Neural cell (in vitro differentiated cells): ENCODE data around the gene IL19.

Experiments
- EZH2 ChIP-seq: fragments of 200-600, 300-800 bp; shearing (Covaris generic), sonication (generic); IDR thresholded peaks from 2 replicates; pipeline ENCODE4 v1.6.1; 2014; ENCODE audit warnings: antibody characterized with exemption, low read length, borderline replicate concordance, mild to moderate bottlenecking; ENCODE audit not compliant: insufficient read depth, poor library complexity, severe bottlenecking
- POLR2AphosphoS5 ChIP-seq: IDR thresholded peaks from 2 replicates; pipeline ENCODE4 v1.6.1; 2012
- SMC3 ChIP-seq: fragments of 450-650 bp; conservative IDR thresholded peaks from 2 replicates; pipeline ENCODE4 v1.6.1; 2014; ENCODE audit warnings: antibody characterized with exemption, mild to moderate bottlenecking, moderate library complexity; ENCODE audit not compliant: poor library complexity
- TAF1 ChIP-seq: IDR thresholded peaks from 2 replicates; pipeline ENCODE4 v1.6.1; 2012; ENCODE audit warnings: low read depth
- TF ChIP-seq, protein P1 (sequence below): fragments of 450-650 bp; IDR thresholded peaks from 2 replicates; pipeline ENCODE4 v1.5.1; 2014; ENCODE audit warnings: antibody characterized with exemption, mild to moderate bottlenecking, moderate library complexity; ENCODE audit not compliant: poor library complexity, severe bottlenecking
- TF ChIP-seq, protein P2 (sequence below): IDR thresholded peaks from 2 replicates; pipeline ENCODE4 v1.6.1; 2012; ENCODE audit warnings: borderline replicate concordance

DNA sequence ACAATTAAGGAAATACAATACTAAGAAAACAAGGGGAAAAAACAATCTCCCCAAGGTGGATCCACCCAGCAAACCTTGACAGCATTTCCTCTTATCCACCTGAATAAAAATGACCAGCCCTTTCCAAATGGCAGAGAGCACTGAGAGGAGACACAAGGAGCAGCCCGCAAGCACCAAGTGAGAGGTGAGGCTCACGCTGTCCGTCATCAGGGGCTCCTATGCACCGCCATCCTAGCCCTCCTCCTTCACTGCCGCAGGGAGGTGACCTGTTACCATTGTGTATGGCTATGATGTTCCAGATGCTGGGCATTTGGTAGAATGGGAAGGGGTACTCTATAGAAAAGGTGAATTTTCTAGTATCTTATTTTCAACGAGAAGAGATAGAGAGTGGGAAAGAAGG, 63.6 kb downstream of the IL19 start:
- TF ChIP-seq, protein P1, sequence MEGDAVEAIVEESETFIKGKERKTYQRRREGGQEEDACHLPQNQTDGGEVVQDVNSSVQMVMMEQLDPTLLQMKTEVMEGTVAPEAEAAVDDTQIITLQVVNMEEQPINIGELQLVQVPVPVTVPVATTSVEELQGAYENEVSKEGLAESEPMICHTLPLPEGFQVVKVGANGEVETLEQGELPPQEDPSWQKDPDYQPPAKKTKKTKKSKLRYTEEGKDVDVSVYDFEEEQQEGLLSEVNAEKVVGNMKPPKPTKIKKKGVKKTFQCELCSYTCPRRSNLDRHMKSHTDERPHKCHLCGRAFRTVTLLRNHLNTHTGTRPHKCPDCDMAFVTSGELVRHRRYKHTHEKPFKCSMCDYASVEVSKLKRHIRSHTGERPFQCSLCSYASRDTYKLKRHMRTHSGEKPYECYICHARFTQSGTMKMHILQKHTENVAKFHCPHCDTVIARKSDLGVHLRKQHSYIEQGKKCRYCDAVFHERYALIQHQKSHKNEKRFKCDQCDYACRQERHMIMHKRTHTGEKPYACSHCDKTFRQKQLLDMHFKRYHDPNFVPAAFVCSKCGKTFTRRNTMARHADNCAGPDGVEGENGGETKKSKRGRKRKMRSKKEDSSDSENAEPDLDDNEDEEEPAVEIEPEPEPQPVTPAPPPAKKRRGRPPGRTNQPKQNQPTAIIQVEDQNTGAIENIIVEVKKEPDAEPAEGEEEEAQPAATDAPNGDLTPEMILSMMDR, result no peak
- TF ChIP-seq SMC3 (no peak), TAF1 (no peak), EZH2 (no peak), POLR2AphosphoS5 (no peak)
- TF ChIP-seq, protein P2, sequence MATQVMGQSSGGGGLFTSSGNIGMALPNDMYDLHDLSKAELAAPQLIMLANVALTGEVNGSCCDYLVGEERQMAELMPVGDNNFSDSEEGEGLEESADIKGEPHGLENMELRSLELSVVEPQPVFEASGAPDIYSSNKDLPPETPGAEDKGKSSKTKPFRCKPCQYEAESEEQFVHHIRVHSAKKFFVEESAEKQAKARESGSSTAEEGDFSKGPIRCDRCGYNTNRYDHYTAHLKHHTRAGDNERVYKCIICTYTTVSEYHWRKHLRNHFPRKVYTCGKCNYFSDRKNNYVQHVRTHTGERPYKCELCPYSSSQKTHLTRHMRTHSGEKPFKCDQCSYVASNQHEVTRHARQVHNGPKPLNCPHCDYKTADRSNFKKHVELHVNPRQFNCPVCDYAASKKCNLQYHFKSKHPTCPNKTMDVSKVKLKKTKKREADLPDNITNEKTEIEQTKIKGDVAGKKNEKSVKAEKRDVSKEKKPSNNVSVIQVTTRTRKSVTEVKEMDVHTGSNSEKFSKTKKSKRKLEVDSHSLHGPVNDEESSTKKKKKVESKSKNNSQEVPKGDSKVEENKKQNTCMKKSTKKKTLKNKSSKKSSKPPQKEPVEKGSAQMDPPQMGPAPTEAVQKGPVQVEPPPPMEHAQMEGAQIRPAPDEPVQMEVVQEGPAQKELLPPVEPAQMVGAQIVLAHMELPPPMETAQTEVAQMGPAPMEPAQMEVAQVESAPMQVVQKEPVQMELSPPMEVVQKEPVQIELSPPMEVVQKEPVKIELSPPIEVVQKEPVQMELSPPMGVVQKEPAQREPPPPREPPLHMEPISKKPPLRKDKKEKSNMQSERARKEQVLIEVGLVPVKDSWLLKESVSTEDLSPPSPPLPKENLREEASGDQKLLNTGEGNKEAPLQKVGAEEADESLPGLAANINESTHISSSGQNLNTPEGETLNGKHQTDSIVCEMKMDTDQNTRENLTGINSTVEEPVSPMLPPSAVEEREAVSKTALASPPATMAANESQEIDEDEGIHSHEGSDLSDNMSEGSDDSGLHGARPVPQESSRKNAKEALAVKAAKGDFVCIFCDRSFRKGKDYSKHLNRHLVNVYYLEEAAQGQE, result no peak
